Eye (tissue), 1 donor: ENCODE data around the gene RAB36.

ENCODE experiments used
- DNase-seq: peaks from one replicate; pipeline ENCODE4 v3.0.0-alpha.2; 2015

Gene RAB36

DNA sequence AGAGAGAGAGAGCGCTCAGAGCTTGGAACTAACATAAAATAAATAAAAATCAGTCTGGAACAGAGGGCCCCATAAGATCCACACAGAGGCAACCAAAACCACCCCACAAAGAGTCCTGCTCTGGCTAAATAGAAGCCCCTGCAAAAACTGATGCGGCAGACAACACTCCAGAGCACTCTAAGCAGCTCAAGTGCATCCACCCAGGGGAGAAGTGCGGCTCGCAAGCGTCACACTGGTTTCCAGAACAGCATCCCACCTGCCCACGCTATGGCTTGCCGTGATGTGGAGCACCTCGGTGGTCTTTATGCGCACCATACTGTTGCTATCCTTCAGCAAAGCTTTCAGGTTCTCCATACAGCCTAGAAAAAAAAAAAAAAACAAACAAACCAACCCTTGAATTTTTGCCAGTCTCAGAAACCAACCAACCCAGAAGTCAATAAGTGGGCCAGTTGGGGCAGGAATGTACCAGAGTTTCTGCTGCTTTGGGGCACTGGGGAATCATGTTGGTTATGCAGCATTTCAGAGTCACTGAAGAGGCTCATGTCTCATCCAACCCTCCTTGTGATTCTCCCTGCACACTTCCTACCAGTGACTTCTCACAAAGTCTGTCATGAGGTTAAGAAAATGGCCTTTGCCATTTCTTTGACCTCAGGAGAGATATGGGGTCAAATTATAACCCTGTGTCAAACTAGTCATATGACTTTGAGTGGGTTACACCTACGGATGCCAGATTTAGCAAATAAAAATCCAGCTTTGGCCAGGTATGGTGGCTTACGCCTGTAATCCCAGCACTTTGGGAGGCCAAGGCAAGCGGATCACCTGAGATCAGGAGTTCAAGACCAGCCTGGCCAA lies 6.5 kb upstream of the RAB36 start:
- DNase-seq: no peak

DNA sequence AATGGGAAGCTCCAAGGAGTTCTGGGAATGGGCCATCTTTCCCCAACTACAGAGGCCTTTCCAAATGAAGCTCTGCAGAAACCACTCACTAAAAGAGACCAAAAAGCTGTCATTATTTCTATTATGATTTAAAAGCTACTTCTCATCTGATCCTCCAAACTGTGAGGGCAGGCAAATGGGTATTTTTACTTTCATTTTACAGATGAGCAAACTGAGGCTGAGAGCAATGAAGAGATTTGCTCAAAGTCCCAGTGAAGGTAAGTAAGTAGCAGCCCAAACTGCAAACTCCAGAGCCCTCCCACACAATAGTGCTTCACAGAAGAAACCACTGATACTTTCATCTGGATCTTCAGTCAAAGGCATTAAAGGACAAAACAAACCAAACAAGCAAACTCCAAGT lies 4.9 kb upstream of the RAB36 start:
- DNase-seq: no peak

GRCh38 chr22:23142546-23143105 lies 2.7 kb upstream of the RAB36 start:
- DNase-seq: no peak

DNA sequence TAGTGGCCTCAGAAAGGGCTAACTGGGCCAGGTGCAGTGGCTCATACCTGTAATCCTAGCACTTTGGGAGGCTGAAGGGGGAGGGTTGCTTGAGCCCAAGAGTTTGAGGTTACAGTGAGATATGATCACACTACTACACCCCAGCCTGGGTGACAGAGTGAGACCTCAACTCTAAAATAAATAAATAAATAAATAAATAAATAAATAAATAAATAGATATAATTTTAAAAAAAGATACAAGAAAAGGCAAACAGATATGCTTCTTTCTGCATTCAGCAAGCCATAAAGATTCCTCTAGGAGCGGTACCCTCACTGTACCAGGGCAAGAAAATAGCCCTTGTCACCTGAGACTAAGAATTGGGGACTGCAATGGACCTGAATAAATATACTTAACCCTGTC lies 2.2 kb upstream of the RAB36 start:
- no peak for DNase-seq

GRCh38 chr22:23144432-23144831 lies 845 bp upstream of the RAB36 start:
- DNase-seq: no peak

GRCh38 chr22:23145878-23146470 lies 697 bp downstream of the RAB36 start:
- no peak for DNase-seq

- DNase-seq: no peak
Measured at GRCh38 chr22:23146478-23147205, 1.4 kb downstream of the RAB36 start.

DNA sequence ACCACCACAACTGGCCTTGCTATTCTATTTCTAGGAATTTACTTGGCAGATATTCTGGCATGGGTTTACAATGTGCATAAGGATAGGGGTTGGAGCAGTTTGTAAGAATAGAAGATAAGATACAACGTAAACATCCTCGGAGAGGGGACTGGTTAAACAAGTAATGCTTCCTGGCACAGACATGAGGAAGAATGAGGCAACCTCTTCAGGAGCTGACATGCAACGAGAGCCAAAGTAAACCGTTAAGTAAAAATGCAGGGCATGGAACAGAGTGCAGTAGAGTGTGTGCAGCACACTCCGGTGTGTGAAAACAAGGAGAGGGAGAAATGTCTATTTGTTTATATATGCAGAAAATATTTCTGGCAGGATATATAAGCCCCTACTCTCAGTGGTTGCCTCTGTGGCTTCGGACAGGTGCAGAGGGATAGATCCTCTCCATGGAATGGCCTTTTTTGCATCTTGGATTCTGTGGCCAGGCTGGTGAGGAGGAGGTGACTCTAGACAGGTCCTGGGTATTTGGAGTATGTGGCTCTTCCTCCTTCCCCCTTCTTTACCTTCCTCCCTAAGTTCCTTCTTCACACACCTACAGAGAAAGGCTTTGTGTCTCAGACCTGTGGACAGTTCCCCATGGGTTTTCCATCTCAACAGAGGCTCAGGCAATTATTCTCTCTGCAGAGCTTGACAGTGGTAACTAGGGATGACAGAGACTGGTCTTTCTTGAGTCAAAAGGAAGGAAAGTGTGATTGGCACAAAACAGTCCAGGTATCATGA lies 2.5 kb downstream of the RAB36 start:
- no peak for DNase-seq

- DNase-seq: peak; percentile 81
Measured at GRCh38 chr22:23149743-23150238, 4.5 kb downstream of the RAB36 start.

DNA sequence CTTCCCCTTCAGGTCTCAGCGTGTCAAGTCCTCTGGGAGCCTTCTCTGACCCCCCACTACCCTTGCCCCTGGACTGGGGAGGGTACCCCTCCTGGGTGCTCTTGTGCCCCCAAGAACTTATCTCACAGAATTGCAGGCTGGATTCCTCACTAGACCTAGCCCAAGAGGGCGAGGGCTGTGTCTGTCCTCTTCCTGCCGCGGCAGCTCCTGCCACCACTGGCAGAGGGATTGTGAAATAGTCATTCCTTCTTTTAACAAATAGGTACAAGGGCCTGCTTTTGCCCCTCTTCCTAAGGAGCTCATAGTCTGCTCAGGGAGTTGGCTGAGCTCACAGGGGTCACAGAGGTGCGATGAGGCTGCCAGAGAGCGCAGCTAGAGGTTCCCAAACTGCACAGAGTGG lies 5.5 kb downstream of the RAB36 start:
- DNase-seq: no peak

DNA sequence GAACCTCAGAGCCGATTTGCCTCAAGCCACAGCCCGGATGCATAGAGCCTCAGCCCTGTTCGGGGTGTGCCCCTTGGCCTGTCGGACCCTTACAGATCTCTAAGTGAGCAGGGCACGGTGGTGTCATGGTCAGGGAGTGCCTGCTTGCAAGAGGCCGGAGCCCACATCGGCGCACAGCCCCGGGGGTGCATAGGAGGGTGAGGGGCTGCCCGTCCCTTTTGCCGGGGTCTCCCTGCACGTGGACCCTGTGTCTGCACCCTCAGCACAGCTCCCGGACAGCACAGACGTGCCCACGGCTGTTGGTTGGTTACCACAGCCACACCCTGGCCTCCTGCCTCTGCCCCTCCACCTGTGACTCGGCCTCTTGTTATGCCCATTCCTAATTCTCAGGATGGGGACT lies 6.5 kb downstream of the RAB36 start:
- no peak for DNase-seq

GRCh38 chr22:23152238-23153114 lies 7.2 kb downstream of the RAB36 start:
- DNase-seq: no peak

- DNase-seq: no peak
Measured at GRCh38 chr22:23153994-23154393, 8.7 kb downstream of the RAB36 start.

GRCh38 chr22:23154461-23154860 lies 9.2 kb downstream of the RAB36 start:
- no peak for DNase-seq

- DNase-seq: no peak
Measured at GRCh38 chr22:23155143-23155542, 9.9 kb downstream of the RAB36 start.

GRCh38 chr22:23155831-23156230 lies 10.6 kb downstream of the RAB36 start:
- no peak for DNase-seq

GRCh38 chr22:23156286-23156685 lies 11.0 kb downstream of the RAB36 start:
- DNase-seq: no peak

DNA sequence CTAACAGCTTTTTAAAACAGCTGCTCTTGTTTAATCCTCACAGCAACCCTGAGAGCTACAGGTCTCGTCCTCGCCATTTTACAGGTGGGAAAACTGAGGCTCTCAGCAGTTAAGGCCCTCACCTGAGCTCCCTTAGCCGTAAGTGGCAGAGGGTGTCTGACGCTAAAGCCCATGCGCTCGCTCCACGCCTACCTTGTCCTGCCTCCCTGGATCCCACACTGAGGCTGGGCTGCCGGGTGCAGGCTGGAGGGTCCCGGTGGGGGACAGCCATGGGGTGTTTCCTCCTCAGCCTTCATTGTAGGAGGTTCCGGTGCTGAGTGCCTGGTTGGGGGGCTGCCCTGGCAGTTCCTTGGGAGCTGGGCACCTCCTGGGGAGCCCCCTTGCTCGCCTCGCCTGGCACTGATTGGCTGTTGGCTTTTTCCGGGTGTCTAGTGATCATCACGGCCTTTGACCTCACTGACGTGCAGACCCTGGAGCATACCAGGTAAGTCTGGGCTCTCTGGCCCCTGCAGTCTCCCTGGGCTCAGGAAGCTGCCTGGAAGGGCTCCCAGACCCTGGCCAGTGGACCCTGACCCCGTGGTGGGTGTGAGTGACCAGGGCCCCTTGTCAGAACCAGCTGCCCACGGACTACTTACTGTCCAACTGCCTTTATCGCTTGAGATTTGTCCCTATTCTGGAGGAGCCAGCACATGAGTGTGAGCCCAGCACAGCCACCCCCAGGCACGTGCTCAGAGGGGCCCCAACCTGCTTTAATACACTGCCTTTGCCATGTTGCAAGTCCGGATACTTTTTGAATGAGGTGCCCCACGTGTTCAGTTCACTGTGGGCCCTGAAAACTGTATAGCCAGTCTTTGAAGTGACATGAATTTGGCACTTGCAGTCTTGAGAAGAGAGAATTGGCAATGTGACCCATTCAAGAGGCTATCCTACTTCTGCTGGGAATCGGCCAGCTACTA lies 12.6 kb downstream of the RAB36 start:
- no peak for DNase-seq

DNA sequence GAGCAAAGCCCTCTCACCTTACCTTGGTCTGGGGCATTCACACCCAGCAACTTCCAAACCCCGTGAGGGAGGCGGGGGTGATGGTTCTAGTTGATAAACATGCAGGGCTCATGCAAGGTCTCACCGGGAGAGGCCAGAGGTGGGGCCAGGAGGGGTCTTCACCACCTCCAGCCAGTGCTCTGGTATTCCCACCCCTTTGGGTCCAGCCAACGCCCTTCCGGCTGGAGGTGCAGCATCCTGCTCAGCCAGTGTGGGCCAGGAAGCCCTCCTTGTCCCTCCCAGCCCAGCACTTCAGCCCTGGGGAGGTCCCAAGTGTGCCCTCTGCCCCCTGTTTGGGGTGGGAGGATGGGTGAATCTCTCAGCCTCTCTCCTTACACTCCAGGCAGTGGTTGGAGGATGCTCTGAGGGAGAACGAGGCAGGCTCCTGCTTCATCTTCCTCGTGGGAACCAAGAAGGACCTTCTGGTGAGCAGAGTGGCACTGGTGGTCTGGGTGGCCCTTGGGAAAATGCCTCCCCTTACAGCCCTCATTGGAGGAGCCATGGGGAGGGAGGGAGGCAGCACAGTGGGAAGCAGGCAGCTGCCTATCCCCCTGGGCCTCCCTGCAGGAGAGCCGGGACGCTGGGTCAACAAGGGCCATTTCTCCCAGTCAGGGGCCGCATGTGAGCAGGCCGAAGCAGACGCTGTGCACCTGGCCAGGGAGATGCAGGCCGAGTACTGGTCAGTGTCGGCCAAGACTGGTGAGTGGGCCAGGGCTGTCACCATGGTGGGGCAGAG lies 13.4 kb downstream of the RAB36 start:
- no peak for DNase-seq

DNA sequence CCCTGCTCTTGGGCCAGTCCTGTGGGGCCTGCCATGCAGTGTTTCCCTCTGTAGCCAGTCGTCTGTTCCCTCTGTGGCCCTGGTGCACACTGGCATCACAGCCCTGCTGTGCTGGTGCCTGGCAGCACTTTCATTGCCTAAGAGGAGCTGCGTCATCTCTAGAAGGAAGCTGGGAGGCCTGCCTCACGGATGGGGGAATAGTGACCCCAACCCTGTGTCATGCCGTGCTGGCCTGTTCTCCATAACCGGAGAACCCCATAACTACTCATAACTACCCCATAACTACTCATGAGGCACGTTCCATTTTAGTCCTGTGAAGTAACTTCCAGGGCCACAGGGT lies 14.0 kb downstream of the RAB36 start:
- no peak for DNase-seq
